ENCODE data around the gene ADAM12.

Gene ADAM12

GRCh38 chr10:126433351-126433750 lies 45.1 kb upstream of the ADAM12 start:
- TF ChIP-seq CTCF (IDR thresholded peaks at IDR 0.05; ENCODE audit: low read depth, low read length) (no peak), EZH2phosphoT487 (IDR thresholded peaks at IDR 0.05; ENCODE audit: low read depth) (no peak)
- H3K27ac ChIP-seq (ENCODE audit: low read length) = no peak overlapping the region
- H3K4me2 ChIP-seq (ENCODE audit: low read length) = no peak overlapping the region
- no peaks in the 10 kb centered on the region for H3K79me2 ChIP-seq (ENCODE audit: low read length)
- H3K27me3 ChIP-seq (ENCODE audit: low read depth, low read length) = no peaks in the 10 kb centered on the region
- no peaks in the 10 kb centered on the region for H3K4me1 ChIP-seq (ENCODE audit: low read length)
- no peaks in the 10 kb centered on the region for H3K36me3 ChIP-seq (replicated peaks; ENCODE audit: low read depth, low read length)
- H2AFZ ChIP-seq (ENCODE audit: low read depth, low read length) = no peak overlapping the region
- H3K9me3 ChIP-seq (ENCODE audit: insufficient read depth, low read length) = no peaks in the 10 kb centered on the region
- H3K4me3 ChIP-seq (ENCODE audit: low read length) = no peak overlapping the region
- H3K9ac ChIP-seq (ENCODE audit: low read length) = no peak overlapping the region
- no peaks in the 10 kb centered on the region for H4K20me1 ChIP-seq (ENCODE audit: insufficient read depth, low read length)

- no peak overlapping the region for H3K4me2 ChIP-seq (ENCODE audit: low read length)
- H2AFZ ChIP-seq (ENCODE audit: low read depth, low read length) = no peak overlapping the region
- no peak for TF ChIP-seq CTCF (IDR thresholded peaks at IDR 0.05; ENCODE audit: low read depth, low read length)
- no peak for TF ChIP-seq EZH2phosphoT487 (IDR thresholded peaks at IDR 0.05; ENCODE audit: low read depth)
- H3K4me1 ChIP-seq (ENCODE audit: low read length) = no peaks in the 10 kb centered on the region
- no peaks in the 10 kb centered on the region for H3K9me3 ChIP-seq (ENCODE audit: insufficient read depth, low read length)
- no peak overlapping the region for H3K9ac ChIP-seq (ENCODE audit: low read length)
- H3K4me3 ChIP-seq (ENCODE audit: low read length) = no peak overlapping the region
- no peaks in the 10 kb centered on the region for H3K79me2 ChIP-seq (ENCODE audit: low read length)
- no peak overlapping the region for H3K27ac ChIP-seq (ENCODE audit: low read length)
- no peaks in the 10 kb centered on the region for H3K27me3 ChIP-seq (ENCODE audit: low read depth, low read length)
- no peaks in the 10 kb centered on the region for H3K36me3 ChIP-seq (replicated peaks; ENCODE audit: low read depth, low read length)
- H4K20me1 ChIP-seq (ENCODE audit: insufficient read depth, low read length) = no peaks in the 10 kb centered on the region
Observed at GRCh38 chr10:126432507-126432906, 44.2 kb upstream of the ADAM12 start.

- H3K36me3 ChIP-seq (replicated peaks; ENCODE audit: low read depth, low read length) = no peaks in the 10 kb centered on the region
- no peaks in the 10 kb centered on the region for H3K27me3 ChIP-seq (ENCODE audit: low read depth, low read length)
- no peak overlapping the region for H2AFZ ChIP-seq (ENCODE audit: low read depth, low read length)
- no peaks in the 10 kb centered on the region for H3K4me1 ChIP-seq (ENCODE audit: low read length)
- no peak overlapping the region for H3K4me3 ChIP-seq (ENCODE audit: low read length)
- no peak overlapping the region for H3K9ac ChIP-seq (ENCODE audit: low read length)
- TF ChIP-seq EZH2phosphoT487 (IDR thresholded peaks at IDR 0.05; ENCODE audit: low read depth) (no peak), CTCF (IDR thresholded peaks at IDR 0.05; ENCODE audit: low read depth, low read length) (no peak)
- no peaks in the 10 kb centered on the region for H4K20me1 ChIP-seq (ENCODE audit: insufficient read depth, low read length)
- H3K9me3 ChIP-seq (ENCODE audit: insufficient read depth, low read length) = no peaks in the 10 kb centered on the region
- no peak overlapping the region for H3K4me2 ChIP-seq (ENCODE audit: low read length)
- no peak overlapping the region for H3K27ac ChIP-seq (ENCODE audit: low read length)
- no peaks in the 10 kb centered on the region for H3K79me2 ChIP-seq (ENCODE audit: low read length)
Observed at GRCh38 chr10:126431816-126432215, 43.5 kb upstream of the ADAM12 start.

- no peak overlapping the region for H3K4me3 ChIP-seq (ENCODE audit: low read length)
- H4K20me1 ChIP-seq (ENCODE audit: insufficient read depth, low read length) = no peaks in the 10 kb centered on the region
- no peaks in the 10 kb centered on the region for H3K4me1 ChIP-seq (ENCODE audit: low read length)
- no peaks in the 10 kb centered on the region for H3K27me3 ChIP-seq (ENCODE audit: low read depth, low read length)
- H3K36me3 ChIP-seq (replicated peaks; ENCODE audit: low read depth, low read length) = no peaks in the 10 kb centered on the region
- no peak overlapping the region for H3K27ac ChIP-seq (ENCODE audit: low read length)
- no peak overlapping the region for H3K9ac ChIP-seq (ENCODE audit: low read length)
- TF ChIP-seq EZH2phosphoT487 (IDR thresholded peaks at IDR 0.05; ENCODE audit: low read depth) = no peak
- TF ChIP-seq CTCF (IDR thresholded peaks at IDR 0.05; ENCODE audit: low read depth, low read length) = no peak
- H3K4me2 ChIP-seq (ENCODE audit: low read length) = no peak overlapping the region
- no peaks in the 10 kb centered on the region for H3K79me2 ChIP-seq (ENCODE audit: low read length)
- no peaks in the 10 kb centered on the region for H3K9me3 ChIP-seq (ENCODE audit: insufficient read depth, low read length)
- no peak overlapping the region for H2AFZ ChIP-seq (ENCODE audit: low read depth, low read length)
Observed at GRCh38 chr10:126430512-126430911, 42.2 kb upstream of the ADAM12 start.

Data from OCI-LY3 (cell line).